HG02678 (cell line): ENCODE data around the gene MAP3K7.
"Not testable (repeated sequence)": the region's sequence is repeated elsewhere in the genome, so short reads cannot be mapped to it uniquely, and the experiment has no call there.

Source experiments
- ATAC-seq: cut with Tn5 transposase; IDR thresholded peaks from one replicate; pipeline ENCODE4 v1.9.1; 2021; ENCODE audit warnings: mild to moderate bottlenecking, moderate library complexity; ENCODE audit not compliant: unreplicated experiment

The MAP3K7 gene

DNA sequence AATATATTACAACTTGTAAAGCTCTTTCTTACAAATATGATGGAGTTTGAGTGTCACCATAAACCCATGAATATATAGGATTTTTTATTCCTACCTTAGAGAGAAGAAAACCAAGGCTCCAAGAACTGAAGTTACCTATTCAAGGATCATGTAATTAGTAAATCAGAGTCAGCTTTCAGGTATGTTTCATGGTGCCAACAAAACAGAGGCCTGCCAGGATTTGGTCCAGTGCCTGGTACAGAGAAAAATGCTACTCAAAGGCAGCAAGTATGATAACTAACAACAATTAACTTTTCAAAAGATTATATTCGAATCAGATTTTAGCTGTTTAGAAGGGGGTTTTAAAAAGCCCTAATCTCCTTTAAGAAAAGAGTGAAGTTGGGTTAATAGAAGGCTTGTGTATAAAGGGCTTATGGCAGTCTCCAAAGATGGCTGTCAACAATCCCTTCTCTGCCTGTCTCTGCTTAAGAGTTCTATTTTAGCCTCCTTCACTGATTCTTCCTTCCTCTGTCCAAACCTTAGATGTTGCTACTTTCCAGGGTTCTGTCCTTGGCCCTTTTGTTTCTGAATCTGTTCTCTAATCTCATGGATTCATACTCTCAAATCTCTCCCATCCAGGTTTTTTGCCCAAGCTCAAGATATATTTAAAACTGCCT lies 7.8 kb downstream of the MAP3K7 start:
- ATAC-seq, result no peak

DNA sequence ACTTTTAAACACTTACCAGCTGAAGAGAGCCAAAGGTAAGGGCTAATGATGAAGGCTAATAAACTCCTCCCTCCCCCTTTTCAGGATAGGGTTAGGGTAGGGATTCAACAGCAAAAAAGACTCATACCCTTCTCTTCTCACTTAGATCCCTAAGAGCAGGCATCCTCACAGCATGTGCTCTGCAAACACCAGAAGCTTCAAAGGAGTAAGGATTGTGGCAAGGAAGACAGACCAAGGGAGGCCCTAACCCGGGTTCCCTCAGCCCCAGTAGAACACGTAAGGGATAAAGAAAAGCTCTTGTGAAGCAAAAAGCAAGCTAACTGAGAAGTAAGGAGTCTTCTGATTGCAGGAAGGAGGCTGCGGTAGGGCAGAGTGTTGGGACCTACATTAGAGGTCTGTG lies 11.6 kb downstream of the MAP3K7 start:
- ATAC-seq, result no peak

DNA sequence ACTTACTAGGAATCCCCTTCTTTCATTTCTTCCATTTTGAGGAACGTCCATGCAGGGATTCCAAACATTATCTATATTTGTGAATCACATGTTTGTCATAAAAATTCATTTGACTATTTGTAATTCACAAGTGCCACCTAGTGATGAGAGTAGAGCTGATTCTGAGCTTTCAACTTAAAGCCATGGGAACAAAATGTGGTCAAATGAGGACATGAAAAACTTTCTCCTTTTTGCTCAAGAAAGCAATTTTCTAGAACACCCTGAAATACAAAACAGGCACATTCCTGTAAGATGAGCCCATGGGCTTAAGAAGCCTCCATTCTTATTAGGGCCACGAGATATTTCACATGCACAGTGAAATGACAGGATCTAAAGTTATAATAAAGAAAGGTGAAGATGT lies 12.3 kb downstream of the MAP3K7 start:
- ATAC-seq, result no peak

DNA sequence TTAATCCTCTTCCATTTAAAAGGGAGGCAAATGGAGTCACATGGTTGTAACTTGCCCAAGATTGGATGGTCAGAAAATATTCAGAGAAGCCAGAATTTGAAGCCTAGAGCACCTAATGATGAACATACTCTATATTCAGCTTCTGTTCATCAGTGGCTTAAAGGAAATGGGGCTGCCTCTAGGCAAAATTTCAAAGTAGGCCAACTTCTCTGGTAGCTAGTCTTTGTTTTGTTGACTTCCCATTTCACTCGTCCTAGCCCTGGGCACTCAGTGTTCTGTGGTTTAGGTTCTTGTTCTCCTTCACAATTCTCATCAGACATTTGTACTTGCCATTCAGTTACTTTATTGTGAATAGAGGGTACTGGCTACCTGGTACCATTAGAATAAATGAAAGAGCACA lies 13.2 kb downstream of the MAP3K7 start:
- no peak for ATAC-seq

DNA sequence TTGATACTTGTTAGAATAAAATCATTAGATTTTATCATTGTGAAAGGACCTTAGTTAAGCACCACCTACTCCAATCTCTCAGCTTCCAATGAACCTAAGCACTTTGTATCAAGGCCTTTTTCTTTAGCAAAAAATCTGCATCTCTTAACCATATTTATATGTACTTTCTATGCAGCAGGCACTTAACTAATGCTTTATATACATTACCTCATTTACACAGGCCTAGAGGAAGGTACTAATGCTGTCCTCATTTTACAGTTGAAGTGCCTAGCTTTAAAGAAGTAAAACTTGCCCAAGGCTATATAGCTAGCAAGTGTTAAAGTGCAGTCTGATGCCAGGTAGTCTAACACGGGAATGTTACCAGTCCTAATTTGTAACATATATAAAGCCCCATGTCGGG lies 14.0 kb downstream of the MAP3K7 start:
- ATAC-seq, result no peak

DNA sequence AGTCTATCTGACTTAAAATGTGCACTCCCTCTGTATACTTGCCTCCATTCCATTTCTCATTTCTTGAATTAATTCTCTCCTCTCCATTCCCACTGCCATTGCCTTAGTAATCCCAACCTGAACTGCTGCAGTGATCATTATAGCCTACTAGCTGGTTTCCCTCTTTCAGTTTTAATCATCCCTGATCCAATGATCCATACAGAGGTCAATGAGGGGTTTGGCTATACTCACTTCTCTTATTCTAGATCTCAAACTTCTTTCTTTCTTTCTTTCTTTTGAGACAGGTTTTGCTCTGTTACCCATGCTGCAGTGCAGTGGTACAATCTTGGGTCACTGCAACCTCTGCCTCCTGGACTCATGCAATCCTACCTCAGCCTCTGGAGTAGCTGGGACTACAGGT lies 17.6 kb downstream of the MAP3K7 start:
- no peak for ATAC-seq

DNA sequence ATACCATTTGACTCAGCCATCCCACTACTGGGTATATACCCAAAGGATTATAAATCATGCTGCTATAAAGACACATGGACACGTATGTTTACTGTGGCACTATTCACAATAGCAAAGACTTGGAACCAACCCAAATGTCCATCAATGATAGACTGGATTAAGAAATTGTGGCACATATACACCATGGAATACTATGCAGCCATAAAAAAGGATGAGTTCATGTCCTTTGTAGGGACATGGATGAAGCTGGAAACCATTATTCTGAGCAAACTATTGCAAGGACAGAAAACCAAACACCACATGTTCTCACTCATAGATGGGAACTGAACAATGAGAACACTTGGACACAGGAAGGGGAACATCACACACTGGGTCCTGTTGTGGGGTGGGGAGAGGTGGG lies 19.2 kb downstream of the MAP3K7 start:
- not testable (repeated sequence) for ATAC-seq

DNA sequence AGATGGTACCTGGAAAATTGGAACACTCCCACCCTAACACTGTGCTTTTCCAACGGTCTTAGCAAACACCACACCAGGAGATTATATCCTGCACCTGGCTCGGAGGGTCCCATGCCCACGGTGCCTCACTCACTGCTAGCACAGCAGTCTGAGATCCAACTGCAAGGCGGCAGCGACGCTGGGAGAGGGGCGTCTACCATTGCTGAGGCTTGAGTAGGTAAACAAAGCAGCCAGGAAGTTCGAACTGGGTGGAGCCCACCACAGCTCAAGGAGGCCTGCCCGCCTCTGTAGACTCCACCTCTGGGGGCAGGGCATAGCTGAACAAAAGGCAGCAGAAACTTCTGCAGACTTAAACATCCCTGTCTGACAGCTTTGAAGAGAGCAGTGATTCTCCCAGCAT lies 24.5 kb downstream of the MAP3K7 start:
- not testable (repeated sequence) for ATAC-seq

DNA sequence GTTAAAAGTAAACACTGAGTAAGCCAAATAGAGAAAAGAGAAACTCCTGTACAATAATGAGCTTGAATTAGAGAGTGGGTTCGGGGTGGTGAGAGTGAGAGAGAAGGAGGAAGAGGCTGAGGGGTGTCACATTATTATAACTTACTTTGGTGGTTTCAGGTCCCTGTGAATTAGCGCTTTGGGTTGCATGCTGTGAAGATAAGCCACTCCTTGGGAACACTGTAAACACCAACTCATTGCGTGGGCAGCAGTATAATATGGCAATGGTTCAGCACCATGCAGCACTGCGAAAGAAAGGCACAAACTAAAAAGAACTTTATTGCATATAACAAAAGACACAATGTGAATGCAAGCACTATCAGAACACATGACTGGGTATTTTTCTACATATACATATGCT lies 26.9 kb downstream of the MAP3K7 start:
- ATAC-seq, result no peak

DNA sequence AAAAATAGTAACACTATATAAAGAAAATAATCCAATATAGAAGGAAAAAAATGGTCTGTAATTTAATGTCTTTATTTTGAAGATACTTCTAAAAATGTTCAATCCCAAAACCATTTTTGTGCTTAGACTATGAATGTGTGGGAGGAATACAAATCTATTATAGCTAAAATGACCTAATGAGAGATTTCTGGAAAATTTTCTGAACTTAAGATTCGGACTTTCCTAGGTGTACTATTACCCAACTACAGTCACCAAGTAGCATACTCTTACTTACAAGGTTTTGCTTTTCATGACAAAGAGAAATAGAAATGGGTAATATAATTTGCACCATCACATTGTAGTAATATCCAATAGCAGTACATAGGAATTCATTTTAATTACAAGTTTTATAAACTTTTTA lies 29.9 kb downstream of the MAP3K7 start:
- ATAC-seq, result no peak

DNA sequence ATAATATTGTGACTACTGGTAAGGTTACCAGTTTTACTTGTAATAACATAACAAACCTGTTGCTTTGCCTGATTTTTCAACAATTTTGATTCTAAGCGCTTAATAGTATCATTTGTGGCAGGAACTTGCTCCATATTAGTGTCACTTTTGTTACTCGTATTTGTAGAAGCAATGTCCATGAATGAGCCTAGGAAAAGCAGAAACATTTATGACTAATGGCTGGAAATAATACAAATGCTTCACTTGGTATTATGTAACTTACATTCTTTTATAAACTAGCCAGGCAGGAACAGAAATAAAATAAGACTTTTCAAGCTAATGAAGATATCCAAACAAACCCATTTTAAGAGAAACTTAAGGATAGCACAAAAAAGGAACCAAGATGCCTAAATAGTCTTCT lies 38.9 kb downstream of the MAP3K7 start:
- ATAC-seq, result no peak

DNA sequence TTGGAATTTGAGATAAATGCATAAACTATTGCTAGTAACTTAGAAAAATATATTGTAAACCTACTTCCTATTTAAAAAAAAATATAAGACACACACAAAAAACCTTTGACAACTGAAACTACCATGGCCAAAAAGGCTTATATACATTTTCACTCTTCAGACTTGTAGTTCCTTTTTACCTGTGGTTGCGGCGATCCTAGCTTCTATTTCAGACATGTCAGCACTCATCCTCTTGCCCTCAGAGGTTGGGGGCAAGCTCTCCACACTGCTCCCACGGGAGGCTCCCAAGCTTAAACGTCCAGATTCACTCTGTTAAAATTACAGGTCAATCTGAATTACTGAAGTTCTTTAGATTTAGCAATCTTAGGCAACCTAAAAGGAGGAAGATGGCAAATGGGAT lies 39.8 kb downstream of the MAP3K7 start:
- ATAC-seq, result no peak

DNA sequence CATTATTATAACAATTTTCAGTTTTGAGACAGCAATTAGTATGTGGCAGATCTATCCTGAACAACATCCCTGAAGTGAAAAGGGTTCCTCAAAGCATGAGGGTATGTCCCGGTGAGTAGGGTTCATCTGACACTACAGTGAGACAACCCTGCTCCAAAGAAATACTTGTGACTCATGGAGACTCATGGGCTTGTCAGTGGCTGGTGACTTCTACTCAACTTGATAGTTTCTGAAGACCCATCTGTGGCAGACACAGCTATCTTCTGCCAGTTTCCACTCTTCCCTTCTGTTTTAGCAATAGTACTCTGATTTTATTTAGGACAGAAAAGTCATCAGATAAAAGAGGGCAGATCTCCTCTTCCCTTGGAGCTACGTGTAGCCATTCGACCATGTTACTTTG lies 41.4 kb downstream of the MAP3K7 start:
- ATAC-seq, result no peak

DNA sequence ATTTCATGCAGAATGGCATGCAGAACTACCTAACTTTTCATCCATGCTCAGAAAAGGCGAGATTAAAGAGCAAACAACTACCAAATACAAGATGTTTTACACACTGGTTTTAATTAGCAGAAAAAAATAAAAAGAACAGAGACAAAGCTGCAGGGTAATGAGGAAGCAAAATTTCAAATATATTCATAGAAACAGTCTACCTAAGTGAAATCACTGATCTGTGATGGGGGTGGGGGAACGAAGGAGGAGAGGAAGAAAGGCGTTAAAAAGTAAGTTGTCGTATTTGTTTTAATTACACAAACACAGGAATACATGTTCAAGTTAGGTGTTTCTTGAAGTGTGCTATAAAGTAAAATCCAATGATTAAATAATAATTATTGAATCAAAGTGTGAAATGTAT lies 42.1 kb downstream of the MAP3K7 start:
- no peak for ATAC-seq

DNA sequence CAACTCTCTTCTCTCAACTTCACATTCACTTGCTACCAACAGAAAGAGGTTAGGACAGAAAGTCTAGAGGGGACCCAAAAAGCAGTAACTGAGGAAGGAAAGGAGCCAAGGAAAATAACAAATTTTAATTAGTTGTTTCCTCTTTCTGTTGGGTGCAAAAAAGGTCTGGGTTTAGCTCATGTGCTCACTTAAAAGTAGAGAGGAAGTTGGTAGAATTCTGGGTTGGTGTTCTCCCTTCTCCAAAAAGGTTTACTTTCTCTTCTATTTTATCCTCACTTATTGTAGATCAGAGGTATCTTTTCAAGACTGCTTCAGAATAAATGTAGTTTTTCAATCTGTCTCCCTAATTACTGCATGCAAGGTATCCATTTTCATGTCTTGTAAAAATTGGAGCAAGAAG lies 42.8 kb downstream of the MAP3K7 start:
- no peak for ATAC-seq

DNA sequence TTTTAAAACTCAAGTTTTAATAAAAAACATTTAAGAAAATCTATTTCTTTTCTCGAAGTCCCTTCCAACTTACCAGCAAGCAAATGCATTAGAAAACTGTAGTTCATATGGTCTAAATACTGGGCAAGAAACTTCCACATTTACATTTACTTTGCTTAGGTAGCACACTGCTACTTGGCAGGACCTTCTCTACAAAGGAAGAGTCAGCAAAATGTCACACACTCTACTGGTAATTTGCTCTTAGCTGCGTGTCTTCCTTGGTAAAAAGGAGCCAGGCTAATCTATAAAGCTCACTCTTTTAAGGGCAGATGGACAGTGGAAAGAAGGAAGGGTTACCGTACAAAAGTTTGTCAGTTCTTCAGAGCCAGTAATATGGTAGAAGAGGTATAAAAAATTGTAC lies 45.7 kb downstream of the MAP3K7 start:
- ATAC-seq, result no peak

DNA sequence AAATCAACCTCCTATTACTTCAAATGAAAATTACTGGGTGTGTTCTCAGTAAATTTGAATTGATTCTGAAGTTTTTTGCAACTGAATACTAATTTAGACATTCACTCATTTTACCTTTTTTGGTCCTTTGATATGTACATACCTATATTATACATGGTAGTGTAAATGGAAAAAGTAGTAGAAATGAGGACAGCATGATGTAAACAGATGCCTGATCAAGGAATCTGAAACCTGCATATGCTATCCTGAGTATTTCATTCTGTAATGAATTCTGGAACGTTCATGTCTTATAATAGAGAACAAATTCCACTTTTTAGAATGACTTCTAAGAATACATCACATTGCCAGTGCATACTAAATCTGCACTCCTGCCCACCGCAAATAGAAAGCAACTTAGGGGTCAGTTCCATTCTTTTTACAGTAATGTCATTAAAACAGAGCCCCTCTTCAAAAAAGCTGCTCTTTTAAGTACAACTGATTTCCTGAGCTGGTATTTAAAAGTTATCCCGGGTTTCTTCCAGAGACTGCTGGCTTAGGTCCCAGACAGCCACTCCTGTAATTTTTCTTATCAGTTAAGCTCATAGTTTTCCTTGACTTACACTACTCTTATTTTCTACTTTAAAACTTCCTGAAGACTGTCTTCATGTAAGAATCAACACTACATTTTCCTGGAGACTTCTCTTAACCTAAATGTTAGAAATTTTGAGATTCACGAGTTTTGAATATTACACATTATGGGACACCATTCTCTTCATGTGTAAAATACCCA lies 48.4 kb downstream of the MAP3K7 start:
- no peak for ATAC-seq

DNA sequence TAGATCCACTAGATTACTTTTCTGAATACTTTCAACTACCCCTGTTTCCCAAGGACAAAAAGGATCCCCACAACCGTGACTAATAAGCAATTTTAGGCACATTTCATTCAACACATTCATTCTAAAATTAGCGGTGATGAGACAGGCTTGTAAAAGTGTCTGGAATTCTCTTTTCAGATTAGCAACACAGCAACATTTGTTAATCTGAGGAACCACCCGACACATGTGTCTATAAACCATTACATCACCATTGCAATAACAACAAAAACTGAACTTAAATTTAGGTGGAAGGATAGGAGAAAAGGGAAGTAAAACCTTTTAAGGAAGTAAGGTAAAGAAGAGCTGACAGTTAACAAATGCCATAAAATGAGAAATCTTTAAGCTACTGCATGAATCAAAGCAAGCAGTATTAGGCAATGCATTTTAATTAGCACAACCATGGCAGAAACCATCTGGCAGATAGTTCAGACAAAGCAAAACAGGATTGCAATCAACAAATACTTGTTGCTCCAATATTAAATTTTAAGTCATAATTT lies 49.1 kb downstream of the MAP3K7 start:
- no peak for ATAC-seq

DNA sequence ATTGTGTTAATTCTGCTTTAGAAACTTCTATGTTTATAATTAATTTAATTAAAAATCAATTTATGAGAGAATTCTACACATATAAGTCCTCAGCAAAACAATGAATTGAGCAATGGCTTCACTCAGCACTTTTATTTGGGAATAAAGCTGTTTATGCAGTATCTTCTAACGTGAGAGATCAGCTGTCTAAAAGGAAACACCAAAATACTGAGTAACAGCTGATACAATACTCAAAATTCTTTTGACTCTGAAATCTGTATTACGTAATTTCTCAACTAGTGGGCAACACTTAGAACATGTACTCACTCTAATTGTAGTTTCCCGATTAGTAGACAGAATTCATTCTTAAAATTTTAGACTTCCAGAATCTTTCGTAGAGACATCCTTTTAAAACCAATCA lies 49.8 kb downstream of the MAP3K7 start:
- ATAC-seq, result no peak

DNA sequence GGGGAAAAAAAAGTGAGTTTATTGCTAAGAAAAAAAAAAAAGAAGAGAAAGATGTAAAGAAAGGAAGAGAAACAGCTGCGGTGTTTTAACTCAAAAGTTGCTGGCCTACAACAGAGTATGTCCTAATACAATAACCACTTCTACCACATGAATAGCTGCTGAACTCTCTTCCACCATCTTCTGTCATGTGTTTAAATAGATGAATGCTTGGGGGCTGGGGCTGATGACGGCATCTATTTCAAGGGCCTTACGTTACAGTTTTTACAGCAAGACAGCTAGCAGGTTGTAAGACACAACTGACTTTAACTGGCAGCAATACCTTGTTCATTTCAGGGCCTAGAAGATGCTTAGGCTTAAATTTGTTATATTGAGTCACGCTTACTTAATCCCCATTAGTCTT lies 50.4 kb downstream of the MAP3K7 start:
- ATAC-seq, result no peak

DNA sequence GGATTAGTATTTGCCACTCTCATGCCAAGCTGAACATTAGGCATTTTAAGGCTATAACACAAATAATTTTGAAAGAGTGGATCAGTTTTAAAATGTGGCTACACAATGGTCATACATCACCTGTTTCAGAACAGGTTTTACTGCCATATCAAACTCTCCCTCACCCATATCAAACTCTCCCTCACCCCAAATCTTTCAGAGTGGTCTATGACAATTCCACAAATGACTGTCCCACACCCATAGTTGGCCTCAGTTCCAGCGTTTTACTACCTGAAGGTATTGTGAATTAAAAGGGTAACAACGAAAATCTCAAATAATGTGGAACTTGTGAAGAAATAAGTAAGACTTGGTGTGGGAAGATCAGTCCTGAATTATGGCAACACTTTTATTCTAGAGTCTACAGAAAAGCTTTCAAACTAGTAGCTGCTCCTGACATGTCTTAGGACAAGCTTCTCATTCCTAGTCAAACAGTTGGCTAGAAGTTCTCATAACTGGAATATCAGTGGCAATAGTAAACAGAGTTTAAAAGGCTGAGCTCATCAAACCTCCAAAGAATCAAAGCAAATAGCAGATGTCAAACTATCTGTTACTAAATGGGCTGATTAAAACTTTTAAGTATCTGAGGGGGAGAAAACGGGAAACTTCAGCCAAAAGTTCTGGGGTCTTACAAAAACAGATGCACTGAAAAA lies 52.4 kb downstream of the MAP3K7 start:
- no peak for ATAC-seq
